T follicular helper cell (primary cell): ENCODE data around the gene SMIM44.
A peak's percentile ranks its signal among the peaks of the same experiment; 100 is the strongest.
"Not testable (repeated sequence)": the region's sequence is repeated elsewhere in the genome, so short reads cannot be mapped to it uniquely, and the experiment has no call there.

Experiments
- DNase-seq: peaks from one replicate; pipeline ENCODE4 v3.0.0-alpha.2; 2020; ENCODE audit warnings: low read depth

SMIM44 gene

DNA sequence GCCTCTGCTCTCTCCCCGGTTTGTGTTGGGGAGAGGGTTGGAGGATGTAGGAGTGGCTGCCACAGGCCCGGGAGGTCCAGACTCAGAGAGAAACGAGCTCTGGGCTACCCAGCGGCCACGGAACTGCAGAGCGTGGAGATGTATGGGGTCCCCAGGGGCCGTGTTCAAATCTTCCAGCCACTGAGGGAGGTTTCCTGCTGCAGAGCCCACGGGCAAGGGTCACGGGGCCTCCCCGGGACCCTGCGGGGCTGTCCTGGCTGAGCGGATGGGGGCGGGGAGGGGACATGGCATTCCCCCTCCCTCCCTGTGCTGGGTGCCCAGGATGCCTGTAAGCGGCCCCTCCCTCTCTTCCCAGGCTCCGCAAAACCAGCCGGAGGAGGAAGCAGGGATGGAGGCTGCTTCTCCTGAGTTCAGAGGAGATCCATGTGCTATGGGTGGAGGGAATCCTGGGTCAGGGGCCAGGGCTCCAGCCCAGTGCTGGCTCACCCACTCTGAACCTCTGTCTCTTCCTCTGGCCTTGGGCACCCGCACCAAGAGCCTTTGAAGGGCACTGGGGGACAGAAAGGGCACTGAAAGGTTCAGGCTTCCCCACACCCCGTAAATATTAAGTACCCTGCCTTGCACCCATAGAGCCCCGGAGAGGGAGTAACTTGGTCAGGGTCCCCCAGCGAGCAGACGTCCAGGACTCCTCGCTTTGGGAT, 25.6 kb downstream of the SMIM44 start:
- DNase-seq, result no peak

DNA sequence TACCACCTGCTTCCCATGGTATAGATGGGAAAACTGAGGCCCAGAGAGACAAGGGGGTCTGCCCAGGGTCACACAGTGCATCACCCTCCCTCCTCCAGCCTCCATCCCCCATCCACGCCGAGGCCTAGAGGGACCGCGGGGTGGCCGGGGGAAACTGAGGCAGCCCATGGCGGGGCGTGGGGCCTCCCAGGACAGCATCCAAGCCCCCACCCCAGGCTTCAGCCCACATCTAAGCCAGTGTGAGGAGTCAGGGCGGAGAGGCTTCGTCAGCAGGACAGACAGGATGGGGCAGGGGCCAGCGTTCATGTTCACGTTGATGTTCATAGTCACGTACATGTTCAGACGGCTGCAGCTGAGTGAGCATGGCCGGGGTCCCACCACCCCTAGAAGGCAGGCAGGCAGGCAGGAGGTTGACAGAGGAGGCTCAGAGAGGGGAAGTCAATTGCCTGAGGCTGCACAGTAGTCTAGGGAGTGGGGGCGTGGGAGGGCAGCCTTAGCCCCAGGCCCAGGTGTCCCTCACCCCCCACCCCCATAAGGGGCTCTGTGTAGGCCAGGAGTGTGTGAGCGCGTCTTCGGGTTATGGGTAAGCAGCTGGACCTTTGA, 26.2 kb downstream of the SMIM44 start:
- no peak for DNase-seq

DNA sequence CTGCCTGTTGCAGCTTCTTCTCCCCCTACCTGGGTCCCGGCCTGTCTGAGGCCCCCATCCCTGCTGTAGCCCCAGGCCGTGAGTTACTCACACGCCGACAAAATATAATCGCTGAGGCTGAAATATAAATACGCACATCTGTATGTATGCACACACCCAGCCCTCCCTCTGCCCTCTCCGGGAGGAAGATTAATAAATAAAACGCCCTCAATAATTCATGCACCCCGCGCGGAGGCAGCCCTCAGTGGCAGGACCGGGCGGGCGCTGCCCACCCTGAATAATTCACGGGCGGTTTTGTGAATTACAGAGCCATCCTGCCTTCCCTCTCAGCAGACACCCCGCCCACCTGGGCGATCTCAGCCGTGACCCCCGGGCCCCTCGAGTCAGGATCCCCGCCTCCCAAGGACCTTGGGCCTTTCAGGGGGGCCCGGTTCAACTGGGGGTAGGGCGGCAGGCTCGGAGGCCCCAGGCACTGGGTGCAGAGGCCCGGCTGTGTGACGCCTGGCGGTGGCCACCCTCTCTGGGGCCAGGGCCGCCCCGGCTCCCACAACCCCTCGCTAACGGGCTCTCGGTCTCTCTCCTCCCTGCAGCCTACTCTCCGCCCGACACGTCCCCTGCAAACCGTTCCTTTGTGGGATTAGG, 27.2 kb downstream of the SMIM44 start:
- DNase-seq, result no peak

DNA sequence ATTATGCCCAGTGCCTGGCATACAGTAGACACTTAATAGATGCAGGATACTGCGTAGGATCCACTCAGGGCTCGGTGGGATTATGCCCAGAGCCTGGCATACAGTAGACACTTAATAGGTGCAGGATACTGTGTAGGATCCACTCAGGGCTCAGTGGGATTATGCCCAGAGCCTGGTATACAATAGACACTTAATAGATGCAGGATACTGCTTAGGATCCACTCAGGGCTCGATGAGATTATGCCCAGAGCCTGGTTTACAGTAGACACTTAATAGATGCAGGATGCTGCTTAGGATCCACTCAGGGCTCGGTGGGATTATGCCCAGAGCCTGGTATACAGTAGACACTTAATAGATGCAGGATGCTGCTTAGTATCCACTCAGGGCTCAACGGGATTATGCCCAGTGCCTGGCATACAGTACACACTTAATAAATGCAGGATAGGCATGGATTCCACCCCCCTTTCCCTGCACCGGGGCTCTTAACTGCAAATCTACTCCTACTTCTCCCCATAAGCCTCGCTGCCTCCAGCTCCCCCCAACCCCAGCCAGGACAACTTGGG, 27.8 kb downstream of the SMIM44 start:
- DNase-seq, result no peak

DNA sequence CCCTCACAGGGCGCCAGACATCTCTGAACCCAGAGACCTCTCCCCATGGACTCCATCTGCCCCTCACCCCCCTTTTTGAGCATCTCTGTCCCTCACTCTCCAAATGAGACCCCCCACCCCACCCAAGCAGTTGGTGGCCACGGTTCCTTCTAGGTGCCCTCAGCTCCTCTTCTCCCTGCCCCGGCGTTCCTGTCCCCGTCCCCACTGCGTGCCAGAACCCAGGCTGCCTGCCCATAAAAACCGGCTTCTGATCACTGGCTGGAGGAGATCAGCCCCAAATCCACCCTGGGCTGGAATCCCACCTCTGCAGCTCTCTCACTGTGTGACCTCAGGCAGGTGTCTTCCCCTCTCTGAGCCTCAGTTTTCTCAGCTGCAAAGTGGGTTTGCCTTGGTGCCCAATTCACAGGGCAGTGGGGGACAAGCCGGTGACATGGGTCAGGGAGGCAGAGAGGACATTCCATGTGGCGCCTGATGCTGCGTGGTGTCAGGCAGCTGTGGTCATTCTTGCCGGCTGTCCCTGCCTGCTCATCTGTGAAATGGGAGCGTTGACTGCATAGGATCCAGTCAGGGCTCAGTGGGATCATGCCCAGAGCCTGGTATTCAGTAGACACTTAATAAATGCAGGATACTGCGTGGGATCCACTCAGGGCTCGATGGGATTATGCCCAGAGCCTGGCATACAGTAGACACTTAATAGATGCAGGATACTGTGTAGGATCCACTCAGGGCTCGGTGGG, 28.4 kb downstream of the SMIM44 start:
- no peak for DNase-seq

DNA sequence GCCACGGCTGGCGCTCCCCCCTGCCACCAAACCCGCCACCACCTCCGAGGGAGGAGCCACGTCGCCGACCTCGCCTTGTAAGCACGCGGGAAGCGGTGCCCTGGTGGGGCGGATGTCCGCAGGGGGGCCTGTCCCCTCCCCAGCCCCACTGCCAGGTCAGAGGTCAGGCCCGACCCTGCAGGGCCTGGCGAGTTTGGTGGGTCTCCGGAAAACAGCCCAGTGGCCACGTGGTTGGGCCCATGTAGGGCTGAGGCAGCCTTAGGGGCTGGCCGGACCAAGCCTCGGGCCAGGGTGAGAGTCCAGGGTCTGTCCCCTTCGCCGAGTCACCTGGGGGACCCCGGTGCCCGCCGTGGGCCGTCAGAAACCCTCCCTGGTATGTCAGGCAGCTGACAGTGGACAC, 29.4 kb downstream of the SMIM44 start:
- no peak for DNase-seq

DNA sequence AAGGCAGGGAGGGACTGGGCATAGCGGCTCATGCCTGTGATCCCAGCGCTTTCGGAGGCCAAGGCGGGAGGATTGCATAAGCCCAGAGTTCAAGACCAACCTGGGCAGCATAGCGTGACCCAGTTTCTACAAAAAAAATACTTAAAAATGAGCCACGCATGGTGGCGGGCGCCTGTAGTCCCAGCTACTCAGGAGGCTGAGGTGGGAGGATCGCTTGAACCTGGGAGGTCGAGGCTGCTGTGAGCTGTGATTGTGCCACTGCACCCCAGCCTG, 30.4 kb downstream of the SMIM44 start:
- not testable (repeated sequence) for DNase-seq

DNA sequence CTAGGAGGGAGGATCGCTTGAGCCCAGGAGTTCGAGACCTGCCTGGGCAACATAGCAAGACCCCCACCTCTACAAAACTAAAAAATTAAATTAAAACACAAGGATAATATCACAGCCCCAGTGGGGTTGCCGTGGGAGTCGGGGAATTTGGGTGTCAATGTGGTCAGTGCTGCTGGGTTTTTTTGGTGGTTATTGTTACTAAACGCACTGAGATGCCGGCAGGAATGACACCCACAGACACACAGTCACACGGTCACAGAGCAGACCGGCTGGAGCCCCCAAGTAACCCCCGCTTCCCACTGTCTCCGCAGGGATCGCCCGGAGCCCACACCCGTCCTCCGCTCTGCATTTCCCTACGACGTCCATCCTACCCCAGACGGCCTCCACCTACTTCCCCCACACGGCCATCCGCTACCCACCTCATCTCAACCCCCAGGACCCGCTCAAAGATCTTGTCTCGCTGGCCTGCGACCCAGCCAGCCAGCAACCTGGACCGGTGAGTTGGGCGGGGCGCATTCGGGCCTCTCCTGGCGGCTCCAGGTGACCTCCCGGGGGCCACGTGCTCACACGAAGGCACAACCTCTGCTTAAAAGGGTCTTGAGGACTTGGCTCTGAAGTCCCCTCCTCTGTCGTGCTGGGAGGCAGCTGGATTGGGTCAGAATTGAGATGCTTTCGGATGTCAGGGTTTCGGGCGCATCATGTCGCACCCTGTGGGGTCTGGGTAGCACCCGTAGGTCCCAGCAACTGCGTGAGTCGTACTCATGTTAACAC, 30.9 kb downstream of the SMIM44 start:
- DNase-seq, result no peak

DNA sequence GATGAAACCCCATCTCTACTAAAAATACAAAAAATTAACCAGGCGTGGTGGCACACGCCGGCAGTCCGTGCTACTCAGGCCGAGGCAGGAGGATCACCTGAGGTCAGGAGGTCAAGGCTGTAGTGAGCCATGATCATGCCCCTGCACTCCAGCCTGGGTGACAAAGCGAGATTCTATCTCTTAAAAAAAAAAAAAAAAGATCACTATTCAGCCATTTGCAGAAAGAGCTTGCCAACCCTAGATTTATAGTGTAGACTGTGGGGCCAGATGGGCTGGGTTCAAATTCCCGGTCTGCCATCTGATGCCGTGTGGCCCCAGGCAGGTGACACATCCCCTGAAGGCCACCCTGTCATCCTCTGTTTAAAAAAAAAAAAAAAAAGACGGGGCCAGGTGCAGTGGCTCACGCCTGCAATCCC, 31.8 kb downstream of the SMIM44 start:
- no peak for DNase-seq

DNA sequence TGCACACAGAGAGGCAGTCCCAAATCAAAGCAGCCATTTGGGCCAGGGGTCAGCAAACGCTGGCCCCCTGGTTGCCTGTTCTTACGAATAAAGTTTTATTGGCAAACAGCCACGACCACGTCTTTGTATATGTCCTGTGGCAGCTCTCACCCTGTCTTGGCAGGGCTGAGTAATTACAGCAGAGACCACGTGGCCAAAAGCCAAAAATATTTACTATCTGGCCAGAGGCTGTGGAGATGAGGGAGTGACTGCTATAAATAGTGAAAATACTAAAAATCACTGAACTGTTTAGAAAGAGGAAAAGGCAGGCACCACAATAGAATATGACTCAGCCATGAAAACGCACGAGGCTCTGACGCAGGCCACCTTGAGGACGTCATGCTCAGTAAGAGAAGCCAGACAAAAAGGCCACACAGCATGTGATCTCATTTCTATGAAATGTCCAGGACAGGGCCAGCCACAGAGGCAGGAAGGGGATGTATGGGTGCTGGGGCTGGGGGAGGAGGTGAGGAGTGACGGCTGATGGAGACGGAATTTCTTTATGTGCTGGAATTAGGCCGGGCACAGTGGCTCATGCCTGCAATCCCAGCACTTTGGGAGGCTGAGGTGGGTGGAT, 32.3 kb downstream of the SMIM44 start:
- no peak for DNase-seq

DNA sequence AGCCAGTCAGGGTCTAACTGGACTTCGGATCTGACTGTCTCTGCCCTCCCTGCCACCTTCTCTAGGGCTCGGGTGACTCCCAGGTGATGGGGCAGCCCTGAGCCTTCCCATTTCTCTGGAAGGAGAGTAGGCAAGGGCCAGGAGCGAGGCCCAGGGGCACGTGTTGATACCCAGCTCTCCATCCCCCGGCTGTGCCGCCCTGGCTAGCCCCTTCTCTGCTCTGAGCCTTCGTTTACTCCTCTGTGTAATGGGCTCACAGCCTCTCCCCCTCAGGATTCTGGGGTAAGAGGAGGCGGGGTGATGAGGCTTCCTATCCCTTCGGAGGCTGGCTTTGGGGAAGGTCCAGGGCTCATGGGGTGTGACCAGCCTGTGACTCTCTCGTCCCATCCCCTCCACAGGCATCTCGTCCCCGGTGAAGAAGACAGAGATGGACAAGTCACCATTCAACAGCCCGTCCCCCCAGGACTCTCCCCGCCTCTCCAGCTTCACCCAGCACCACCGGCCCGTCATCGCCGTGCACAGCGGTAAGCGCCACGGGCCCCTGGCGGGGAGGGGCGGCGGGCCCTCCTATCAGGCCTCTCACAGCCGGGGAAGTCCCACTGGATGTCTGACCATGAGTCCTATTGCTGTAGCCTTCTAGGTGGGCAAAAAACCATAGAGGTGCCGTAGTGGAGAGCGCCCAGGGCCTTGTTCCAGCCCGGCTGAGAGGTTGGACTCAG, 34.5 kb downstream of the SMIM44 start:
- no peak for DNase-seq

DNA sequence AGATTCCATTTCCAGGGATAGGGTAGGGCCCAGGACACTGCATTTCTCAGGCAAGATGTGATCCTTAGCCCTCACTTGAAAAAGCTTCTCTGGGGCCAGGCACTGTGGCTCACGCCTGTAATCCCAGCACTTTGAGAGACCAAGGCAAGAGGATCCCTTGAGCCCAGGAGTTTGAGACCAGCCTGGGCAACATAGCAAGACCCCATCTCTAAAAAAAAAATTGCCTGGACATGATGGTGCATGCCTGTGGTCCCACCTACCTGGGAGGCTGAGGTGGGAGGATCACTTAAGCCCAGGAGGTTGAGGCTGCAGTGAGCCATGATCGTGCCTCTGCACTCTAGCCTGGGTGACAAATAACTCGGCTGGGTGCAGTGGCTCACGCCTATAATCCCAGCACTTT, 36.6 kb downstream of the SMIM44 start:
- DNase-seq, result not testable (repeated sequence)

DNA sequence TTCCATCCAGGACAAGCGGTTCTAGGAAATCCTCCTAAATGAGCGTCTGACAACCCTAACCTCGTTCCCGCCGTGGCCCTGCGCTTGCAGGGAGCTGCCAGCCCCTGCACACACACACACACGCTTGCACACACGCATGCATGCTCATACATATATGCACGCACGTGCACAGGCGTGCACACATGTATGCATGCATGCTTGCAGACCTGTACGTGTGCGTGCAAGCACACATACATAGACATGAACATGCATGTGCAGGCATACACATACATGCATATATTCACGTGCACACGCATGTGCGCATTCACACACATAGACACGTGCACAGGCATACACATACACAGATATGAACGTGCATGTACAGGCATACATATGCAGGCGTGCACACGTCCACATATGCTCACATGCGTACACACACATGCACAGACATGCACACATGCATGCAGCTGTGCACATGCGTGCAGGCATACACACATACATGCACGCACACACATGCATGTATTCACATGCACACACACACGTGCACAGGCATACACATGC, 38.5 kb downstream of the SMIM44 start:
- no peak for DNase-seq

DNA sequence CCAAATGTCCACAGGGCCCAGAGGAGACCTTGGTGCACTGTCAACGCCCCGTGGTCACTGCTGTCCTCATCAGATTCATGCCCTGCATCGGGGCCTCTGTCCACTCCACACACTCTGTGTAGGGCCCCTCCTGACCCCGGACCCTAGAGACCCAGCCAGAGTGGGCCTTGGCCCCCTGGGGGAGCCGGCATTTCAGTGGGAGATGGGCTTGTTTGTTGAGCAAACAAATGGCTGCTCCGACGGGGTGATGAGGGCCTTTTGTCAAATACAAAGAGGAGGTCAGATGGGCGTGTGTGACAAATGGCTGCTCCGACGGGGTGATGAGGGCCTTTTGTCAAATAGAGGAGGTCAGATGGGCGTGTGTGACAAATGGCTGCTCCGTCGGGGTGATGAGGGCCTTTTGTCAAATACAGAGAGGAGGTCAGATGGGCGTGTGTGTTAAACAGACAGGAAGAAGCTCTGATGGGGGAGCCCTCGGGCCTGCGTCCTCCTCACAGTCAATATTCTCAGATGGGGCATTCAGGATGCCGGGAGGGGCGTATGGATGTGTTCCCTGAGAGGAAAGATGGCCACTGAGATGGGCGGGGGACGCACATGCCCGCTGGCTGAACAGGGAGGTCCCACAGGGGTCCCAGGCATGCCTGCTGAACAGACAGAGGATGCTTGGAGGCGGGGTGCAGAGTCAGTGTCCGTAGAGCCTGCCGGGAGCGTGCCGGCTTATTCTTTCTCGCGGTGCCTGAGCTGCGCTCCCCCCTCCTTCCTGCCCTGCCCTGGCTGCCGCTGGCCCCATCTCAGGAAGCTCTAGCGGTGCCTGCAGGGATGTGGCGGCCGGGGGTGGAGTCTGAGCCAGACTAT, 39.2 kb downstream of the SMIM44 start:
- DNase-seq, result no peak

DNA sequence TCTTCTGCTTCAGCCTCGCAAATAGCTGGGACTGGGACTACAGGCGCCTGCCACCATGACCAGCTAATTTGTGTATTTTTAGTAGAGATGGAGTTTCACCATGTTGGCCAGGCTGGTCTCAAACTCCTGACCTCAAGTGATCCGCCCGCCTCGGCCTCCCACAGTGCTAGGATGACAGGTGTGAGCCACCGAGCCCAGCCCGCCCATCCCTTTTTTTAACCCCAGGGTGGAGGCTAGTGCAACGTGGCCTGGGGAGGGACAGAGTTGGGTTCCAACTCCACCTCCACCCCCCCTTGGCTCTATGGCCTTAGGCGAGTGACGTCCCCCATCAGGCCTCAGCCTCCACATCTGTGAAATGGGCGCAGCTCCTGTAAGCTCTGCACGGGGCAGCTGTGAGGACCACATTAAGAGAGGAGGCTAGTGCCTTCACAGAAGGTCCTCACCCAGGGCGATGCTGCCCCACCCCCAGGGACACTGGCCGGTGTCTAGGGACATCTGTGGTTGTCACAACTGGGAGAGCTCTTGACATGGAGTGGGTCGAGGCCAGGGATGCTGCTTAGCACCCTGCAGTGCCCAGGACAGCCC, 40.7 kb downstream of the SMIM44 start:
- DNase-seq, result no peak

DNA sequence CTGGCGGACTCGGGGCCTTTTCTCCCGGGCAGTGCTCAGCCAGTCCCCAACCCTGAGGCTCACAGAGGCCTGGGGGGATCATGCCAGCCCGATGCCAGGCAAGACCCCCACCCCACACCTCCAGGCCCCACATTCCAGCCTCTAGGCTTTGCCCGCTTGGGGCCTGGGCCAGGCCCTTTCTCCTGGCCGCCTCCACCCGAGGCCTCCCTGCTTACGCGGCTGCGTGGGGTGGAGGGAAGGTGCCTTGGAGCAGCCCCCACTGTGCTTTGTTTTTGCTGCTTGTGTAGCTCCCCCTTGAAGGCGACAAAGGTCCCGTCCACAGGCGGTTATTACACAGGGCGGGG, 41.3 kb downstream of the SMIM44 start:
- DNase-seq, result no peak

DNA sequence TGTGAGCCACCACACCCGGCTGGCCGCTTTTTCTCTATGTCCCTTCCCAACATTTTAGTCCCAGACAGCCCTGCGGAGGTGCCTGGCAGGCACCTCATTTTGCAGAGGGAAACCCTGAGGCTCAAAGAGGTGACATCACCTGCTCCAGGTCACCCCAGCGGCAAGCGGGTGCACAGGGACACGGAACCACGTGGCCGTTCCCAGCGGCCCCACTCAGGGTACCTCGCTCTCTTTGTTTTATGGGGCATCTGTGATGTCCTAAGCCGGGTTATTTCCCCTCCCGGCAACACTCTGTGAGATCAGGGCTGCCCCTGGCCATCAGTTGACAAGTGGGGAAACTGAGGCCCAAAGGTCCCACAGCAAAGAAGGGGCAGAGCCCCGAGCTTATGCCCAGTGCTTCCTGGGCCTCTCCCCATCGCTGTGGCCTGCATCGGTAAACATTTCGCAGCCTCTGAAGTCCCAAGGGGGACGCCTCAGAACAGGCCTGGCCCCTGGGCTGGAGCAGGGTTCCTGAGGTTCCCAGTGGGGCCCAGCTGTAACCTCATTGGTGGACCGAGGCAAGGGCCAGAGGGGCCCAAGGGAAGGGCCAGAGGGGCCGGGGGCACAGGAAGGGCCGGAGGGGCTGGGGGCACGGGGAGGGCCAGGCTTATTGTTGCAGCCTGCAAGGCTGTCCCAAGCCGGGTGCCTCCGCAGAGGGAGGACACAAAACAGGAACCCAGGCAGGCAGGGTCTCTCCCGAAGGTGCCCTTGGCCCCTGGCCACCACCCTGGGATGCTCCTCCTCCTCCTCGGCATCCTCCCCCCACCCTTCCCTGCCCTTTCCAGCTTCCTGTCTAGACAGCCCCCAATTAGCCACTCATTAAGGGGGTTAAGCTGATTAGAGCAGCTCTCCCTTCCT, 41.9 kb downstream of the SMIM44 start:
- no peak for DNase-seq

DNA sequence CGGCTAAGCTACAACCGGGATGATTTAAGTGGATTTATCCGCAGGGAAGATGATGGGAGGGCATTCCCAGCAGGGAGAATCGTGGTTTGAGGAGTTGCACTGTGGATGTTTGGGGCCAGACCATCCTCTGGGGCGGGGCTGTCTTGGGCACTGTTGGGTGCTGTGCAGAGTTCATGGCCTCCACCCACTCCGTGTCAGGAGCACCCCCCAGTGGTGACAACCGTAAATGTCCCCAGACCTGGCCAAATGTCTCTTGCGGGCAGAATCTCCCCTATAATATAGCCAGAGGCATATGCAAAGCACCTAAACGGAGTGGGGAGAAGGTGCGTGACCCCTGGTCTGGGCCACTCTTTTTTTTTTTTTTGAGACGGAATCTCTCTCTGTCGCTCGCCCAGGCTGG, 43.2 kb downstream of the SMIM44 start:
- peak; percentile 44 for DNase-seq
